CD14-positive monocyte (primary cell): ENCODE results near the gene ACTN4. TPM values are rescaled to one million over a fixed set of nuclear protein-coding genes. Genes with fewer than 3 reads are reported as not detected.

Experiments
- DNase-seq, 3 donors: peaks; one replicate each; pipeline ENCODE4 v3.0.0-alpha.2; 2011 to 2022
- H2AFZ ChIP-seq: 2 replicates; pipeline ENCODE4 v1.6.0; 2012; ENCODE audit warnings: mild to moderate bottlenecking, low read depth, low read length, inconsistent platforms; ENCODE audit not compliant: insufficient read depth, poor library complexity, severe bottlenecking
- H3K27ac ChIP-seq, 2 donors: 1 replicate in 1 of 2; 2 replicates in 1 of 2; pipeline ENCODE4 v1.5.1; 2012 to 2013; ENCODE audit warnings: low read length in 2 of 2, control low read depth in 1 of 2, inconsistent platforms in 1 of 2, low read depth in 1 of 2, mild to moderate bottlenecking in 1 of 2
- H3K27me3 ChIP-seq, 2 donors: one replicate each; pipeline versions ENCODE4 v1.6.0 to v1.6.1; 2011 to 2013; ENCODE audit warnings: low read length in 2 of 2; ENCODE audit not compliant: control insufficient read depth in 2 of 2, insufficient read depth in 2 of 2
- H3K36me3 ChIP-seq, 2 donors: replicated peaks in 1 of 2; 1 replicate in 1 of 2; 2 replicates in 1 of 2; pipeline versions ENCODE4 v1.5.1 to v1.6.1; 2012 to 2013; ENCODE audit warnings: low read length in 2 of 2, control low read depth in 1 of 2, inconsistent platforms in 1 of 2, mild to moderate bottlenecking in 1 of 2; ENCODE audit not compliant: insufficient read depth in 2 of 2, control insufficient read depth in 1 of 2
- H3K4me1 ChIP-seq, 2 donors: 1 replicate in 1 of 2; 2 replicates in 1 of 2; pipeline versions ENCODE4 v1.5.1 to v1.6.1; 2012 to 2013; ENCODE audit warnings: low read length in 2 of 2, control low read depth in 1 of 2, inconsistent platforms in 1 of 2, mild to moderate bottlenecking in 1 of 2, moderate library complexity in 1 of 2; ENCODE audit not compliant: insufficient read depth in 2 of 2, control insufficient read depth in 1 of 2
- H3K4me2 ChIP-seq: replicated peaks from 2 replicates; pipeline ENCODE3; 2012; ENCODE audit warnings: low read length, moderate library complexity, mild to moderate bottlenecking; ENCODE audit not compliant: poor library complexity, severe bottlenecking; ENCODE audit errors: extremely low read depth
- H3K4me3 ChIP-seq, 3 experiments: fragments of 200-600 bp in 1 of 3; sonication (generic) in 1 of 3; replicated peaks in 1 of 3; 1 replicate in 2 of 3; 2 replicates in 1 of 3; pipeline ENCODE4 v1.5.1; 2011 to 2013; ENCODE audit warnings: low read length in 3 of 3, mild to moderate bottlenecking in 3 of 3, control low read depth in 2 of 3, low read depth in 2 of 3, inconsistent platforms in 1 of 3, moderate library complexity in 1 of 3
- H3K79me2 ChIP-seq: 2 replicates; pipeline ENCODE4 v1.6.0; 2012; ENCODE audit warnings: mild to moderate bottlenecking, control low read depth, inconsistent platforms, low read length, moderate library complexity; ENCODE audit not compliant: insufficient read depth
- H3K9ac ChIP-seq: 2 replicates; pipeline ENCODE4 v1.6.0; 2017; ENCODE audit warnings: low read length, mild to moderate bottlenecking; ENCODE audit not compliant: insufficient read depth, poor library complexity, severe bottlenecking
- H3K9me3 ChIP-seq, 2 donors: replicated peaks in 1 of 2; 1 replicate in 1 of 2; 2 replicates in 1 of 2; pipeline versions ENCODE4 v1.5.1 to v1.6.1; 2012 to 2013; ENCODE audit warnings: low read length in 2 of 2, control low read depth in 1 of 2; ENCODE audit not compliant: control insufficient read depth in 1 of 2, insufficient read depth in 1 of 2
- H4K20me1 ChIP-seq: 2 replicates; pipeline ENCODE4 v1.6.0; 2012; ENCODE audit warnings: mild to moderate bottlenecking, low read length, control low read depth, moderate library complexity; ENCODE audit not compliant: insufficient read depth
- H3K27ac Mint-ChIP-seq, 7 donors: one replicate each; pipeline ENCODE4 v1.8.0; 2020; ENCODE audit warnings: mild to moderate bottlenecking in 7 of 7, mixed read lengths in 7 of 7, moderate library complexity in 6 of 7, inconsistent platforms in 2 of 7
- H3K27me3 Mint-ChIP-seq, 3 donors: one replicate each; pipeline ENCODE4 v1.8.0; 2021 to 2022; ENCODE audit warnings: low read depth in 3 of 3, mild to moderate bottlenecking in 3 of 3, mixed read lengths in 3 of 3, moderate library complexity in 3 of 3, inconsistent platforms in 1 of 3
- H3K36me3 Mint-ChIP-seq, 2 donors: one replicate each; pipeline ENCODE4 v1.8.0; 2020; ENCODE audit warnings: mixed read lengths in 2 of 2, inconsistent platforms in 1 of 2, mild to moderate bottlenecking in 1 of 2
- H3K4me1 Mint-ChIP-seq: one replicate; pipeline ENCODE4 v1.8.0; 2020; ENCODE audit warnings: mild to moderate bottlenecking, mixed read lengths
- H3K4me3 Mint-ChIP-seq, 2 donors: one replicate each; pipeline ENCODE4 v1.8.0; 2020; ENCODE audit warnings: mild to moderate bottlenecking in 2 of 2, mixed read lengths in 2 of 2, moderate library complexity in 1 of 2
- H3K9me3 Mint-ChIP-seq, 7 donors: one replicate each; pipeline ENCODE4 v1.8.0; 2020 to 2022; ENCODE audit warnings: mixed read lengths in 7 of 7, mild to moderate bottlenecking in 6 of 7, moderate library complexity in 6 of 7, inconsistent platforms in 2 of 7
- WGBS: methylation state at CpG from one replicate; pipeline ENCODE4 v1.1.5; 2013; ENCODE audit warnings: missing lambda C conversion rate; ENCODE audit not compliant: insufficient coverage; 5-methylcytosine and 5-hydroxymethylcytosine counted together
- intact Hi-C, 2 donors: fragments of 100-400 bp; cut with micrococcal nuclease; formaldehyde crosslinking; loops; one replicate each; pipeline versions ENCODE4 v1.15.0 to v1.15.1; 2023
- polyA plus RNA-seq, 3 donors: library from polyadenylated mRNA; depleted of rRNA in 1 of 3; unstranded in 2 of 3; stranded (reverse) in 1 of 3; fragments of 300-500 nt in 2 of 3; fragments of >200 nt in 1 of 3; fragmentation: Illumina TruSeq in 2 of 3; gene quantifications; 1 replicate in 2 of 3; 2 replicates in 1 of 3; pipeline ENCODE4 v1.2.3, GENCODE V29; 2012 to 2021
- TF ChIP-seq, protein P1 (sequence below): fragments of 200-600 bp; IDR thresholded peaks from one replicate; pipeline ENCODE4 v1.8.0; 2022; ENCODE audit warnings: antibody characterized with exemption, mild to moderate bottlenecking

The ACTN4 gene
- polyA plus RNA-seq, 3 donors = 8.4 to 177 (median 16.0) TPM

GRCh38 chr19:38647966-38648768 is 718 bp downstream of the ACTN4 start:
- 0% methylated on average over 19 of the region's 19 CpGs for WGBS
- Mint-ChIP-seq H3K27ac (peak overlapping the region; percentile 75 to 98 (median 94)), H3K4me1 (peaks cover 54% of the 10 kb centered on the region), H3K9me3 (peaks cover 0 to 2% (median 0%) of the 10 kb centered on the region in 7 donors), H3K36me3 (no peaks in the 10 kb centered on the region), H3K27me3 (peaks cover 0 to 2% (median 0%) of the 10 kb centered on the region in 3 donors), H3K4me3 (peak overlapping the region; percentile 99)
- Histone ChIP-seq H3K27ac (peak overlapping the region; percentile 67 to 96), H3K36me3 (no peaks in the 10 kb centered on the region), H3K9me3 (no peaks in the 10 kb centered on the region), H3K4me1 (peaks cover 52 to 53% of the 10 kb centered on the region in 2 donors), H3K79me2 (peaks cover 58% of the 10 kb centered on the region), H3K4me3 (peak overlapping the region; percentile 76 to 98 (median 87)), H4K20me1 (peaks cover 43% of the 10 kb centered on the region), H3K27me3 (no peaks in the 10 kb centered on the region), H3K9ac (peak overlapping the region; percentile 90), H3K4me2 (peak overlapping the region; percentile 85), H2AFZ (peak overlapping the region; percentile 71)
- TF ChIP-seq, protein P1, sequence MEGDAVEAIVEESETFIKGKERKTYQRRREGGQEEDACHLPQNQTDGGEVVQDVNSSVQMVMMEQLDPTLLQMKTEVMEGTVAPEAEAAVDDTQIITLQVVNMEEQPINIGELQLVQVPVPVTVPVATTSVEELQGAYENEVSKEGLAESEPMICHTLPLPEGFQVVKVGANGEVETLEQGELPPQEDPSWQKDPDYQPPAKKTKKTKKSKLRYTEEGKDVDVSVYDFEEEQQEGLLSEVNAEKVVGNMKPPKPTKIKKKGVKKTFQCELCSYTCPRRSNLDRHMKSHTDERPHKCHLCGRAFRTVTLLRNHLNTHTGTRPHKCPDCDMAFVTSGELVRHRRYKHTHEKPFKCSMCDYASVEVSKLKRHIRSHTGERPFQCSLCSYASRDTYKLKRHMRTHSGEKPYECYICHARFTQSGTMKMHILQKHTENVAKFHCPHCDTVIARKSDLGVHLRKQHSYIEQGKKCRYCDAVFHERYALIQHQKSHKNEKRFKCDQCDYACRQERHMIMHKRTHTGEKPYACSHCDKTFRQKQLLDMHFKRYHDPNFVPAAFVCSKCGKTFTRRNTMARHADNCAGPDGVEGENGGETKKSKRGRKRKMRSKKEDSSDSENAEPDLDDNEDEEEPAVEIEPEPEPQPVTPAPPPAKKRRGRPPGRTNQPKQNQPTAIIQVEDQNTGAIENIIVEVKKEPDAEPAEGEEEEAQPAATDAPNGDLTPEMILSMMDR = no peak
- intact Hi-C loops = no loop called here
- no peak for DNase-seq

GRCh38 chr19:38648769-38649304 is 1.4 kb downstream of the ACTN4 start:
- Mint-ChIP-seq H3K9me3 (peaks cover 0 to 2% (median 0%) of the 10 kb centered on the region in 7 donors), H3K36me3 (peaks cover under 1 to 3% of the 10 kb centered on the region in 2 donors), H3K4me3 (peak overlapping the region; percentile 99), H3K27me3 (peaks cover 0 to 2% (median 0%) of the 10 kb centered on the region in 3 donors), H3K4me1 (peaks cover 61% of the 10 kb centered on the region), H3K27ac (peak overlapping the region; percentile 75 to 98 (median 94))
- Histone ChIP-seq H3K4me3 (peak overlapping the region; percentile 76 to 98 (median 87)), H3K9ac (peak overlapping the region; percentile 90), H3K79me2 (peaks cover 65% of the 10 kb centered on the region), H3K27me3 (no peaks in the 10 kb centered on the region), H3K27ac (peak overlapping the region; percentile 9 to 96), H4K20me1 (peaks cover 47% of the 10 kb centered on the region), H2AFZ (no peak overlapping the region), H3K36me3 (peaks cover 0 to under 1% of the 10 kb centered on the region in 2 donors), H3K4me2 (peak overlapping the region; percentile 85), H3K9me3 (no peaks in the 10 kb centered on the region), H3K4me1 (peaks cover 59% of the 10 kb centered on the region in 2 donors)
- intact Hi-C loops = no loop called here
- TF ChIP-seq, protein P1 = no peak
- DNase-seq = peak in 1 of 3 donors; percentile 25
- WGBS = 0% methylated on average over 13 of the region's 13 CpGs
